CD4-positive, alpha-beta T cell treated with Interleukin-6 for 4 hours (primary cell): ENCODE data around the gene TFPI2.
"Not testable (repeated sequence)": the region's sequence is repeated elsewhere in the genome, so short reads cannot be mapped to it uniquely, and the experiment has no call there.

Experiments used
- DNase-seq: peaks from one replicate; pipeline ENCODE4 v3.0.0-alpha.2; 2020; ENCODE audit warnings: mixed read lengths

TFPI2 gene, protein sequence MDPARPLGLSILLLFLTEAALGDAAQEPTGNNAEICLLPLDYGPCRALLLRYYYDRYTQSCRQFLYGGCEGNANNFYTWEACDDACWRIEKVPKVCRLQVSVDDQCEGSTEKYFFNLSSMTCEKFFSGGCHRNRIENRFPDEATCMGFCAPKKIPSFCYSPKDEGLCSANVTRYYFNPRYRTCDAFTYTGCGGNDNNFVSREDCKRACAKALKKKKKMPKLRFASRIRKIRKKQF

DNA sequence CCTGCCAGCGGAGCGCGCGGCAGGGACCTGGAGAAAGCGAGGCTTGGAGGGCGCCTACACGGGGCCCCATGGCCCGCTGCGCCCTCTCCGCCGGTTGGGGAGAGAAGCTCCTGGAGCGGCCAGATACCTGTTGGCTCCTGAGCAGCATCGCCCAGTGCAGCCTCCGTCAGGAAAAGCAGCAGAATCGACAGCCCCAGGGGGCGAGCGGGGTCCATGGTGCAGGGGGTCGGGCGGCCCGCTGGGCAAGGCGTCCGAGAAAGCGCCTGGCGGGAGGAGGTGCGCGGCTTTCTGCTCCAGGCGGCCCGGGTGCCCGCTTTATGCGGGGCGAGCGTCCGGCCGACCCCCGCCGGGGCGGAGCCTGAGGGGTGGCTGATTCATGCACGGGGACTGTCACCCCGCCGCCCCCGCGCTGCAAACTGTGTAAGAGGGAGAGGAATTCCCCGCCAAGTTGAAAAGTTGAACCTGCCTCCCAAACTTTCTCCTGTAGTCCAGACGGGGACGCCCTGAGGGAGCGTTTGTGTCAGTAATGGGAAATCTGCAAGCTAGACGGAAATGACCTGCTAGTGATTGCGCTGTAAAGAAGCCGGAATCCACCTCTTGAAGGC, at the start of gene TFPI2:
Gene TFPI2, minus strand, starts transcription at position 290 of the 605 bp plus-strand sequence. Its CDS starts 75 bp downstream, at position 215.
- DNase-seq: no peak

DNA sequence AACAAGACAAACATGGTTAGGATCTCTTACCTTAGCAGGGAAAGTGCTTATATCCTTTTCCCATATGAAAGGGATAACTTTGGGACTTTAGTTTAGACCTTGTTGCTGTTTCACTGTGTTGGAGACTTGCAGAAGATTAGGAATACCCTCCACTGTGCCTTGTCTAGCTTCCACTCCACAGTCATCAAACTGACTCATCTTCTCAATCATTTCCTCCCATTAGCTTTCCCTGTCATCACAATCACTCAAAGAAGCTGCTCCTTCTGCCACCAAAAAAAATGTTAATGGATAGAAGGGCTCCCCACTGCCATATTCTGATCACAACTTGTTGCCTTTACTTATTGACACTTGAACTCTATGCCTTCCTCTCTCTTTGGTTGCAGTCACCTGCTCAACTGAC, 47.7 kb upstream of the TFPI2 start:
- DNase-seq: no peak

DNA sequence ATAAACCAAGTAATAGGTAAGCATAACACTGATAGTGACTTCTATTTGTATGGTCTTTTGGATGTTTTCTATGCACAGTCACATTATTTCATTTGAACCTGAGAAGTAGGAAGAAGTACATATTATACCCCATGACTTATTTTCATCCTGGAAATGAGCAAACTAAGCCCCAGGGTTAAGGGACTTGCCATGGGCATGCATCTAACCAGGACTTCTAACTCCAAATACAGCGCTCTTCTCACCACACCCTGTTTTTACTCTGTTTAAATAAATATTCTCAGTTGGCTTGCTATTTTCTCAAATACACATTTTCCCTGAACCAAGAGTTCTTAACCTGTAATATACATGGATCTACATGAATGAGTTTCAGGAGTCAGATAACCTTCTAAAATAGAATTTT, 47.3 kb upstream of the TFPI2 start:
- no peak for DNase-seq

DNA sequence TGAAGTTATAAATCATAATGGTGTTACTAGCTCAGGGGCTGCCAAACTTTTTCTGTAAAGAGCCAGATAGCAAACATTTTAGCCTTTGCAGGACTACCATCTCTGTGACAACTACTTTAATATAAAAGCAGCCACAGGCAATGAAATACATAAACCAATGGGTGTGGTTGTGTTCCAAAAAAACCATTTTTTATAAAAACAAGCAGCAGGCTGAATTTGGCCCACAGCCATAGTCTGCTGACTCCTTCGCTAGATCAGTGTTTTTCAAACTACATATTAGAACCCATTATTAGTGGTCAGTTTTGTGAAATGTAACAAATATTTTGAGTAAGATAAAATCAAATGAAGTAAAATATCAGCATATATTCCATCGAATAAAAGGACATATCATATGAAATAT, 44.5 kb upstream of the TFPI2 start:
- DNase-seq: no peak

DNA sequence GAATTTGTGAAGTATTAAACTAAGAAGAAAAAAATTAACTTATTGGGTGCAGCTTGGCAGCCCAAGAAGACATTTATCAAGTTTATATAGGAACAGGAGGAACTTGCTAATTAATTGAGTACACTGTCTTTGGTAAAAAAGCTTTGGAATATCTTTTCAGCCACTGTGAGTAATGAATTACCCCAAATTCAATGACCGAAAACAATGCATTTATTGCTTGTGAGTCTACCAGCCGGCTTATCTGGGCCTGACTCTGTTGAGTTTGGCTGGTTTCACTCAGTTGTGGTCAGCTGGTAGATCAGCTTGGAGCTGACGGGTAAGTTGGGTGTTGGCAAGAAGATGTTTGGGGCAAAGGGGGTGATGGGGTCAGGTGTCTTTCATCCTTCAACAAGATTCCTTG, 42.6 kb upstream of the TFPI2 start:
- DNase-seq: no peak

DNA sequence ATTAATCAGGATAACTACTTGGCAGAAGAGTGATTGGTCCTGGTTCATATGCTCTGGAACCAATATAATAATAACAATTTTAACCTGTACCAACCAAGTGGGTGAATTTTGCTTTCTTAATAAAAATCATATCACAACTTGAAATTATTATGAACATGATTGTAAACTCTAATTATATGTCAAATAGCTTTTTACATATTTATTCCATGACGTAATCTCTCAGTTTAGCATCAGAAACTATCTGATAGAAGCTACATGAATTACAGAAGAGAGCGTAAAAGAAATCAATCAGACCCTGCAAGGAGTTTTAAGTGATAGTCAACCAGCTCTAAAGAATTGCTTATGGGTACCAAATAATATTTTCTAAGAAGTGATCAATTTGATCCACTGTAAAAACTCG, 41.1 kb upstream of the TFPI2 start:
- DNase-seq: no peak

DNA sequence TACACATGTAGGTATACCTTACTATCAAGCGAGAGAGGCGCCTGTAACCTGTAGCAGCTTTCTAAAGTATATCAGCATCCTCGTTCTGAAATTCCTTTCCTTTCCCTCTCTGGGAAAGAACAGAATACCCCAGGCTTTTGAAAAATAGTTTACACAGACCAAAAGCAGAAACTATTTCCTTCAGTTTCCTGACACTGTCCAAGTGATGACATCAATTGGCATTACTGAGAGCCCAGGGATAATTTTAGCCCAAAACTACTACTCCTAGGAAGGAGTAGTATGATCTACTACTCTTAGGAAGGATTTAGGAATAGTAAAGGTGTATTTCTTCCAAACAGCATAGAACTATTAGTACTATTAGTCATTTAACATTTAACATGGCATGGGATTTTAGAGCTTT, 37.0 kb upstream of the TFPI2 start:
- DNase-seq: no peak

DNA sequence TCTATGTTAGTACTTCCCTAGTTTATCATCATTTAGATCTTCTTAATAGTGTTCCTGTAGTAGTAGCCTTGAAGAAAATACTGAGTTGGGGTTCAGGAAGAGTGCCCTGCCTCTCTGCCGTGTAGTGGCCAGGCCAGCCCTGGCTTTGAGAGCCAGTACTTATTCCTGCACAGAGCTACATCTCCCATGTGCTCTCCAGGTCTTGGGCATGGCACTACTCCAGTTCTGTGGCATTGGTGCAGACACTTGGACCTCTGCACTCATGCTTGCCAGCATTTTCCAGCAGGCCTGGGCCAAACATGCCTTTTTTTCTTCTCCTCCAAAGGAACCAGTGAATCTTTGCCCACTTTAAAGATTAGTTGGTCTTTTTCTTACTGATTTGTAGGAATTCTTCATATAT, 36.2 kb upstream of the TFPI2 start:
- DNase-seq: no peak

DNA sequence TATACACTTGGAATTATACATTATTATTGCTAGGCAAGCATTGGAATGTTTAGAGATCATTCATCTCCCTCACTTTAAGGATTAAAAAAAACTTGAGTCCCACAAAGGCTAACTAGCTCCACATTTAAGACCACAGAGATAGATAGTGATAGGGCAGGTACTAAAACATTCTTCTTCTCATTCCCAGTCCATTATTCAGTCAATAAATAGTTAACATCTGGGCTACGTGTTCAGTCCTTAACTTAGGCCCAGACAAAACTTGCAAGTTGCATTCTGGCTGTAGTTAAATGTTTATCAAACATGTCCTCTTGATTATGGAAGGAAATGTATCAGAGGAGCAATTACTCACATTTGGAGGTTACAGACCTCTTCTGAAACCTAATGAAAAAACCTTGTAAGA, 33.4 kb upstream of the TFPI2 start:
- DNase-seq: no peak

DNA sequence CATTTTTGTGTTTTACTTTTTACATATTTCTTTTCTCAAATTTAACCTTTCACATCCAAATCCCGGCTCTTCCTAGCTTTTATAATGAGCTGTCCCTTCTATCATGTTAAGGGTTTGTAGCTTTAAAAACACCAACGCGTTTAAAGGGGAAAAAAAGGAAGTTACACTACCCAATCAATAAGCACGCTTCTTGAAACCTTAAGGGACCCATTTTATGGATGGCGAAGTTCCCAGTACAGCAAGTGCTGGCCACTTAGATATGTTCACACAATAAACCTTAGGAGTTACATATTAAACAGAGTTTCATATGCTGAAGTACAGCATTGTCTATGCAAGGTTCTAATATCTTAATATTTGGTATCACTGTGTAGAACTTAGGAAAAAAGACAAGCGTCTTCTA, 32.7 kb upstream of the TFPI2 start:
- no peak for DNase-seq

DNA sequence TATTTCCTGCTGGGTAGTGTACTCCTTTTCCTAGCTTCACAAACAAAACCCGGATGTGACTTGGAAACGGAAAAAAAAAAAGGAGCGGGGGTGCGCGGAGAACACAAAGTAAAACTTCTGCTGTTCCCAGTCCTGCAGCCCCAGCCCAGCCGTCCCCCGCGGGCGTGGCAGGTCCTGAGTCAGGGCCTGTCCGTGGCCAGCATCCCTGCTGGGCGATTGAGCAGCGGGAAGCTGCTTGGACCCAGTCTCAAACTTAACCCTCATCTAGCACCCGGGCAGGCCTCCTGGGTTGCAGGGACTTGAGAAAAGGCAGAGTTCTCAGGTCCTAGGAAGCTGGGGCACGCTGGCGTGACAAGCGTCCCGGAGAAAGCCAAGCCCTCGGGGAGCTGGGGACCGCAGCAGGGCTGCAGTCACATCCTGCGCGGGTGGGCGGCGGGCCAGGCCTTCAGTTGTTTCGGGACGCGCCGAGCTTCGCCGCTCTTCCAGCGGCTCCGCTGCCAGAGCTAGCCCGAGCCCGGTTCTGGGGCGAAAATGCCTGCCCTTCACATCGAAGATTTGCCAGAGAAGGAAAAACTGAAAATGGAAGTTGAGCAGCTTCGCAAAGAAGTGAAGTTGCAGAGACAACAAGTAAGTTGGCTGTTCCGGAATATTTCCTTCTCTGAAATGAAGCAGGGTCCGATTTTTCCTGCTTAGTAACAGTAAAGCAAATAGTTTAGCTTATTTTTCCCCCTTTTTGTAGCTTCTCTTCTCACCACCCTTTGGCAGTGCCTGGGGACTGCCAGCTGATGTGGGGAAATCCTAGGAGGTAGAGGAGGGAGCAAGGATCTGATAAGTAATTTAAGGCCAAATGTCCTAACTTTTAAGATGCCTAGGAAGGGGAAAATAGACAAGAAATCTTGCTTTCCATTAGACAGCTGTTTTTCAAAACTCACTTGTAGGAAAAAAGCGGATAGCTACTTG, 31.3 kb upstream of the TFPI2 start, which contains the start of gene GNG11:
Gene GNG11, plus strand, starts transcription at position 129 of the 960 bp plus-strand sequence. Its CDS starts 403 bp downstream, at position 532.
- peak; percentile 1 for DNase-seq

DNA sequence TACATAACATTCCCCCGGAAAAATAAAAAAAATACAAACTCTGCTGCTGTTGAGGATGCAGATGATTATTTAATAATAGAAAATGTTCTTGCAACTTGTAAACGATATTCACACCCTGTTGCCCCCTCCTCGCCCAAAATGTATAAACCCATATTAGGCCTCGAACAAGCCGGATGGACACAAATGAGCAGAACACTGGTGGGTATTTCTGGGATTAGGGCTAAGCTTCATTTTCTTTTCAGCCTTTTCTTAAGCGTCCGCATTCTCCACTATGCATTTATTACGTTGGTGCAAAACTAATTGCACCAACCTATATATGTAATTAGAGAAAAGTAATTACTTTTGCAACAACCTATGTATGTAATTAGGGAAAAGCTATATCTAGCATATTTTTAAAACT, 30.6 kb upstream of the TFPI2 start:
- no peak for DNase-seq

DNA sequence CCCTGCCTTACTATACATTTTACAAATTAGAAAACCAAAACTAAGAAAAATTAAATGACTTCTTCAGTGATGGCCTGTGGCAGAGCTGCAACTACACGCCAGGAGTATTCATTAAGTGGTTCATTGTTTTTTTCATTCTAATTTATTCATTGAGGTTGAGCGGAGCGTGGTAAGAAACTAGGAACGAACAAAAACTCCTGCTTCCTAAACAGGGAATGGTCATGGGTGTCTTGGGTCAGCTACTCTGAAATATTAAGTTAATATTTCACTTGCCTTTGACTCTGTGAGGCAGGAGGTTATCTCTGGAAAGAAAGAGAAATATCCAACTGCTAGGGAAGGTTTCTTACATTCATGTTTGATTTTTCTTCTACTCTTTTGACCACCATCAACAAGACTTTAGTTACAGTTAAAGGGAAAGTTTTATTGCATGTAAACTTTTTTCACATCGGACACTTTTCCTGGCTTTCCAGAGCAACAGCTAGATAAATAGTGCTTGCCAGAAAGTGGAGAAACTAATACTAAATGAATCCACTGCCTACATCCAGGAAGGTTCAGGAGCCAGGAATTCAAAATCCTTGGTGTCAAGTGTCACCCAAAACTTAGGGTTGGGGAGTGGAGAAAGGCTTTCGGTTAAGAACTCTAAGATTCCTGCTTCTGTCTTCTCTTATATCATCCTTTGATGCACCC, 30.1 kb upstream of the TFPI2 start:
- DNase-seq: no peak

DNA sequence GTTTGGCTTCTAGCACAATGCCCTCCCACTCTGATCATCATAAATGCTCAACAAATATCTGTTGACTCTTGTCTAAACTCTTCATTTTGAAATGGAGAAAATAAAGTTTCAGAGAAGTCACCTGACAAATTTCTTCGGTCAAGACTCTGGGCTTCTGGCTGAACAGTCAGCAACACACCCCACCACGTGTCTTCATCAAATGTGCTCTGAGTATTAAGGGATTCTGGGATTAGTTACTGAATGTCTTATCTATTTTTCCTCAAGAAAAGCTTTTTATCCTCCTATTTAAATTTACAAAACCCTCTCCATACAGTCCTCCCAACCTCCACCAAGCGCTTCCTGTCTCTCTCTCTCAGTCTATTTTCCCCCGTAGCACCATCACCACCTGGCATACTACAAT, 25.8 kb upstream of the TFPI2 start:
- DNase-seq: not testable (repeated sequence)

DNA sequence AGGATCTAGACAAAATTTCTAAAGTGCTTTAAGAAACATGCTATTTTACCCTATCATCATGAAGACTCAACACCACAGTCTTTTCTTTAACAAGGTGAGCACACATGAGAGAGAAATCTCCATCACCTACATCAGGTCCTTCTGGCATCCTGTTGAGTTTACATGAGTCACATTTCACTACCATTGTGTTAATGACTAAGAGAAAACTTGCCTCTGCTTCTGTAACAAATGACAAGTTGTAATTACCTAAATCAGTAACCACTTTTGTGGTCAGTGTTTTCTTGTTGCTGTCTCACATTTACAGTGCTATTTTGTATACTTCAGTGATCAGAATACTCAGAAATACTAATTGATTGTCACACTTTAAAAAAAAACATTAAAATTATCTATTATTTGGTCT, 25.3 kb upstream of the TFPI2 start:
- not testable (repeated sequence) for DNase-seq

DNA sequence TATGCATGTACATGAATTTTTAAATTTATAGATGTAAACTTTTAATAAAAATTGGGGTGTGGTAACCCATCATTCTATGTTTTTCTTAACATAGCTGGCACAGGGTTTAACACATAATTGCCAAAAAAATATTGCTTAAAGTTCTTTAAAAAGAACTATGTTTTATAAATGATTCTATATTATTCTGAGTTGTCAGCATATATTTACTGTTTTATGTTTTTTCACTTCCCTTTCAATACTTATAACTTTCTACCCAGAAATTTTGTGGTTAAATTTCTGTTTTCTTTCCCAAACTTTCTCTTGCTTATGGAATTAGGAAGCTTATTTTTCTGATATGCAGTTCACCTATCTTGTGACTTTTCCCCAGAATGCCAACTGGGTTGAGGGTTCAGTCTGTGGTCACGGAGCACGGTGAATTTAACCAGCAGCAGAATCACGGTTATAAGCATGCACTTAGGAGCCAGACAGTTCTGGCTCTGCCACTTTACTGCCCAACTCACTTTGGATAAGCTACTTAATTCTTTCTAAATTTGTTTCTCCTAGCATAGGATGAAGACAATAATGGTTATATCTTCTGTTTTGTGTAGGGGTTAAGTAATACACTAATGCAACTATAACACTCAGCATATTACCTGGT, 24.8 kb upstream of the TFPI2 start:
- DNase-seq: not testable (repeated sequence)

DNA sequence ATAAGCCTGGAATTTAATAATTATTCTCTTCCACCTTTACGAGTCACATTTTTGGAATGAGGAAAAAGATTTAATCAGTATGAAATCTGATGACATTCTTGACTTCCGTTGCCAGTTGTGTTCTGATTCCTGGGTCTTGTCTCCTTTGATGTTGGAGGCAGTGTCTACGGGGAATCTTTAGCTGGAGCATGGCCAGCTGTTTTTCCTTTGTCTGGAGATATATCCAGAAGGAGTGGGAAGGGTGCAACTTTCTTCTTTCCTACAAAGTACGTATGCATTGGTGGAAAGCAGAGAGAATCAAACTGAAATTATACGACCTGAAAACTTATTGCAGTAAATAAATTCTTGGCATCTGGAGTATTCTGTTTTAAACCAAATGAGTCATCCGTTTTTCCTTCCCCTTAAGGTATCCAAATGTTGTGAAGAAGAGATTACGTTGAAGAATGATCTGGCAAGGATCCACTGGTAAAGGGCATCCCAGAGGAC, 24.1 kb upstream of the TFPI2 start:
- no peak for DNase-seq

DNA sequence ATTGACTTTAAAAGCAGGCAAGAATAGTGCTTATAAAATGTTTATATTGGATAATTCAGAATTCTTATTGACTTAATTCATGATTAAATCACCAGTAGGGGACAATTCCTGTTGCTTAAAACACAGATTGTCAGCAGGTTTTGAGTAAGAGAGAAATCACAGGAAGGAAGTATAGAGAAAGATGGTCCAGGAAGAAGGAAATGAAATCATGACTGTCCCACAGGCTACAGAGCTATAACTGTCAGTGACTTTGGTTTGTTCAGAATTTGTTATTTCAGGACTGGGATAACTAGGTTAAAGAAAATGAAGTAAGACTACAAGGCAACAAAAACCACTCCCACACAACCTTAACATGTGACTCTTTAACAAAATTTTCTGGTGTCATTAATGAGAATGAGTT, 22.6 kb upstream of the TFPI2 start:
- no peak for DNase-seq

DNA sequence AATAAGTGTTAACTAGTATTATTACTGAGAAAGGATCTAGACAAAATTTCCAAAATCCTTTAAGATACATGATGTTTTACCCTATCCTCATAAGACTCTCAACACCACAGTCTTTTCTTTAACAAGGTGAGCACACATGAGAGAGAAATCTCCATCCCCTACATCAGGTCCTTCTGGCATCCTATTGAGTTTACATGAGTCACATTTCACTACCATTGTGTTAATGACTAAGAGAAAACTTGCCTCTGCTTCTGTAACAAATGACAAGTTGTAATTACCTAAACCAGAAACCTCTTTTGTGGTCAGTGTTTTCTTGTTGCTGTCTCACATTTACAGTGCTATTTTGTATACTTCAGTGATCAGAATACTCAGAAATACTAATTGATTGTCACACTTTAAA, 21.1 kb upstream of the TFPI2 start:
- DNase-seq: not testable (repeated sequence)

DNA sequence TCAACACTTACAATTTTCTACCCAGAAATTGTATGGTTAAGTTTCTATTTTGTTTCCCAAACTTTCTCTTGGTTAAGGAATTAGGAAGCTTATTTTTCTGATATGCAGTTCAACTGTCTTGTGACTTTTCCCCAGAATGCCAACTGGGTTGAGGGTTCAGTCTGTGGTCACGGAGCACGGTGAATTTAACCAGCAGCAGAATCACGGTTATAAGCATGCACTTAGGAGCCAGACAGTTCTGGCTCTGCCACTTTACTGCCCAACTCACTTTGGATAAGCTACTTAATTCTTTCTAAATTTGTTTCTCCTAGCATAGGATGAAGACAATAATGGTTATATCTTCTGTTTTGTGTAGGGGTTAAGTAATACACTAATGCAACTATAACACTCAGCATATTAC, 20.7 kb upstream of the TFPI2 start:
- not testable (repeated sequence) for DNase-seq

DNA sequence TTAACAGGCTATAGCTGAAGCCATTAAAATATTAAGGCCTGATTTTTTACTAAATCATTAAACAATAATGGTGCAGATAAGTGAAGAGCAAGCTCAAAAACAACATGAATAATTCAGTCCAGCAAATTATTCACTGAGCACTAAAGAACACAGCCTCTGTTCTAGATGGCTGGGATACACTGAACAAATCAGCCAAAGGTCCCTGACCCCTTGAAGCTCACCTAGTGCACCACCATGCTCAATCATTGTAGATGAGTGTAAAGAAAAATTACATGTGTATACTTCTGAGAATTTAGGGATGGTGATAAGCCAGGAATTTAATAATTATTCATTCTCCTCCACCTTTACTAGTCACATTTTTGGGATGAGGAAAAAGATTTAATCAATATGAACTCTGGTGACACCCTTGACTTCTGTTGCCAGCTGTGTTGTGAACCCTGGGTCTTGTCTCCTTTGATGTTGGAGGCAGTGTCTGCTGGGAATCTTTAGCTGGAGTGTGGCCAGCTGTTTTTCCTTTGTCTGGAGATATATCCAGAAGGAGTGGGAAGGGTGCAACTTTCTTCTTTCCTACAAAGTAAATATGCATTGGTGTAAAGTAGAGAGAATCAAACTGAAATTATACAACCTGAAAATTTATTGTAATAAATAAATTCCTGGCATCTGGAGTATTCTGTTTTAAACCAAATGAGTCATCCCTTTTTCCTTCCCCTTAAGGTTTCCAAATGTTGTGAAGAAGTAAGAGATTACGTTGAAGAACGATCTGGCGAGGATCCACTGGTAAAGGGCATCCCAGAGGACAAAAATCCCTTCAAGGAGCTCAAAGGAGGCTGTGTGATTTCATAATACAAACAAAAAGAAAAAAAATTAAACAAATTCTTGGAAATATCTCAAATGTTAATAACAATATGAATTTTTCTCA, 19.8 kb upstream of the TFPI2 start:
- no peak for DNase-seq
